GM18951 (cell line): ENCODE data around the gene MAP1B.

Source experiments
- POLR2A ChIP-seq: IDR thresholded peaks from 4 replicates; pipeline ENCODE4 v1.6.1; 2011; ENCODE audit warnings: mild to moderate bottlenecking; ENCODE audit not compliant: insufficient read length, insufficient read depth; ENCODE audit errors: extremely low read depth
- in situ Hi-C: fragments of 300-500 bp; cut with MboI; formaldehyde crosslinking; loops from one replicate; pipeline ENCODE4 v1.12.0; 2022; ENCODE audit warnings: low sequenced_read_pairs, mixed read lengths, inconsistent platforms; ENCODE audit not compliant: unreplicated experiment

The MAP1B gene

DNA sequence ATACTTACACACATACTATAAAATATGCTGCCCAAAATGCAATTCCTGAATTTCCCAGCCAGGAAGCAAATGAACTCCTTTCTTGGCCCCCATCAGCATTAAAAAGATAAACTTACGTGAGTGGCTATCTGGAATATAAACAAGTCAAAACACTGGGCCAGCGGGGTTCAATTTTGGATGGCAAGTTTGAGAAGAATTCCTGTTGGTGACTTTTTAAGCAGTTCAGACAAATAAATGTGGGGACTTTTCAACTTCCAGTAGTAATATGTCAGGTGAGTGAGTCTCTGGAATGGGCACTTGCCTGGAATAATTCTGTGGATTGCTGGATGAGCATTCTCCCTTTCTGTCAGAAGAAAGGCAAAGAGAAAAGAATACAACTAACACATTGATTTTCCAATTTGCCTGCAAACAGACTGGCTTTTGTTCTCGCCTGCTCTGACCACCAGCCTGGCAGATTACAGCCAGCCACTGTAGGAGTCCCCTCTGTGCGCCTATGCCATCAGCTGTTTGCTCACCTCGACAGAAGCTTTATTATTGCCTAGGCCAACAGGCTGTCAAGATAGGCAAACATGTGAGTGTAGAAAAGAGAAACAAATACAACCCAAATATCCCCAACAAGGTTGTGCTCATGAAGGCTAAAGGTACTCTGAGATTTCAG is 134.2 kb downstream of the MAP1B start:
- TF ChIP-seq POLR2A: no peak
- in situ Hi-C loops: loop anchor here (10.0 kb wide), 1 partner anchor 97 kb away; no protein-coding TSS in a partner anchor

GRCh38 chr5:72242796-72243475 is 135.7 kb downstream of the MAP1B start:
- TF ChIP-seq POLR2A: no peak
- in situ Hi-C loops: loop anchor here (10.0 kb wide), 1 partner anchor 98 kb away; no protein-coding TSS in a partner anchor

DNA sequence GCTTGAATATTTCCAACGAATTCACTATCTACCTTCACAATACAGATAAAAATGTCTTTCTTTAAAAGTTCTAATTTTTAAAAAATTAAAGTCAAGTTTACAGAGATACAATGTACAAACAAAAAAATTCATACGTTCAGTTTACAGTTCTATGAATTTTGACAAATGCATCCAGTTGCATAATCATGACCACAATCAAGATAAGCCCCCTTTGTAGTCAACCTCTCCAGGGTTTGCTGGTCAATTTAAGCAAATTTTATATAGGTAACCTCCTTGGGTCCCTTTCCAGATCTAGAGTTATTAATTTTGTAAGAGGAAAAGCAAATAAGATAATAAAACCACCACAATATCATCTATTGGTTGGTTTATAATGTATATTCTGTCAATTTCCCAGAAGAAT is 136.4 kb downstream of the MAP1B start:
- TF ChIP-seq POLR2A: no peak
- in situ Hi-C loops: loop anchor here (10.0 kb wide), 1 partner anchor 99 kb away; no protein-coding TSS in a partner anchor

- in situ Hi-C loops: loop anchor here (10.0 kb wide), 1 partner anchor 100 kb away; no protein-coding TSS in a partner anchor
- TF ChIP-seq POLR2A: no peak
These were observed 137.6 kb downstream of the MAP1B start for GRCh38 chr5:72244862-72245371.

DNA sequence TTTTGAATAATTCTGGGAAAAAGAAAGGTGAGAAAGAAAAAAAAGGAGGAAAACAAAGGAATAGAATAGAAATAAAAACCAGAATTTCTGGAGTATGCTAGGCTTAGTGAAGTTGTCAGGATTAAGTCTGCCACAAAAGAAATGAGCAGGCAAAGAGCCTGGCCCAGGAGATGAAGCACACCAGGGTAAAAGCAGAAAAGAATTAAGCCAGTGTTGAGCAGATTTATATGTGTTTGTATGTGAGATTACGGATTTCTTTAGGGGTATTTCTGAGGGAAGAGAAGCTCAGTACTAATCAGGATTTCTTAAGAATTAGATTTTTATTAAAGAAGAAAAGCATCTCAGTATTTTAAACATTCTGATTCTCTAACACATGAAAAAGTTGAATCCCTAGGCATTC is 138.3 kb downstream of the MAP1B start:
- in situ Hi-C loops: loop anchor here (10.0 kb wide), 1 partner anchor 101 kb away; no protein-coding TSS in a partner anchor
- TF ChIP-seq POLR2A: no peak

GRCh38 chr5:72245951-72246532 is 138.8 kb downstream of the MAP1B start:
- in situ Hi-C loops: loop anchor here (10.0 kb wide), 1 partner anchor 101 kb away; no protein-coding TSS in a partner anchor
- TF ChIP-seq POLR2A: no peak

GRCh38 chr5:72246954-72247442 is 139.7 kb downstream of the MAP1B start:
- in situ Hi-C loops: loop anchor here (10.0 kb wide), 1 partner anchor 102 kb away; no protein-coding TSS in a partner anchor

GRCh38 chr5:72248410-72248981 is 141.2 kb downstream of the MAP1B start:
- TF ChIP-seq POLR2A: no peak
- in situ Hi-C loops: loop anchor here (10.0 kb wide), 1 partner anchor 104 kb away; no protein-coding TSS in a partner anchor

More at GRCh38 chr5:72246954-72247442, 139.7 kb downstream of the MAP1B start:
- no peak for TF ChIP-seq POLR2A

DNA sequence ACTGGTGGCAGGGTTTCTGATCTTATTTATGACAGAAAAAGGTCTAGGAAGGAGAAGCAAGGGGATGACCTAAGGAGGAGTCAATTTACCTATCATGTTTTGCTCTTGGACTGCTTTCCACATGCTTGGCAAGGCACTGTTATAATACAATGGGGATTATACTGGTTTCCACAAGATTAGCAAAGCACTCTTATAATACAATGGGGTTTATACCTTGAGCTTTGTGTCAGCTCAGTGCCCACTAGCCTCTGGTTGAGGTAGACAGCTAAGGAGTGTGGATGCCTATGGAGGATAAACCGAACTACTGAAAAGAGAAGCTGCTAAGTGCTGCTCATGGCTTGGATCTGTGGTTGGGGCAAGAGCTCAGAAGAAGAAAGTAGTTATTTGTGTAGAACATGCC is 144.1 kb downstream of the MAP1B start:
- TF ChIP-seq POLR2A: no peak
- in situ Hi-C loops: no loop called here

- in situ Hi-C loops: no loop called here
- no peak for TF ChIP-seq POLR2A
These were observed 144.7 kb downstream of the MAP1B start for GRCh38 chr5:72252008-72252407.

DNA sequence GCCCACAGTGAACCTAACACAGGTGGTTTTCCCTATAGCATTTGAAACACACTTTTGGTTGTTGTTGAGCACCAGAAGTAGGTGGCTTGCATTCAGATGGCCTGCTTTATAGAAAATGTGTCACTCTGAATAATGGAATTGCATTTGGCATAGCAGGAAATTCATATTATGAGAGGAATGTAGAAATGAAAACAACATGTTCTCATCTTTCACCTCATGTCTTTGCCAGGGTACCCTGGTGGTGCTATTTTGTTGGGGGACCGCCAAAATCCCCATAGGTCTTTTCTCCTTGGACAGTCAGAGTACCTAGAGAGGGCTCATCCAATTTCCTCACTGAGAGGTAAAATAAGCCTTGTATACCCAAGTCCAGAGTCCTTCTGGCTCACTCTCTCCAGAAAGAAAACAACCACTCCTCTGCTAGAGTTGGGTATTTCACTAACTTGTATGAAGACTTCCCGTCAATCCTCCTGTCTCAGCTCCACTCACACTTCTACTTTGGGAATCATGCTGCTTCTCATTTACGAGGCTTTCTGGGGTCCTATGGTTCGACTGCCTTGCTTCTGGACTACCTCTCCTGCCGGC is 145.4 kb downstream of the MAP1B start:
- in situ Hi-C loops: no loop called here
- TF ChIP-seq POLR2A: no peak

- no peak for TF ChIP-seq POLR2A
- in situ Hi-C loops: no loop called here
These were observed 148.0 kb downstream of the MAP1B start for GRCh38 chr5:72255237-72255636.
